Neuronal stem cell (in vitro differentiated cells): ENCODE results near the gene MPZL1.

Source experiments
- DNase-seq: peaks from one replicate; pipeline ENCODE4 v3.0.0-alpha.2; 2013; ENCODE audit warnings: low spot score
- H2AFZ ChIP-seq: one replicate; pipeline ENCODE4 v1.6.1; 2013; ENCODE audit warnings: mild to moderate bottlenecking, low read length, inconsistent platforms
- H2AK5ac ChIP-seq: 2 replicates; pipeline ENCODE4 v1.6.1; 2013; ENCODE audit warnings: low read depth, mild to moderate bottlenecking, inconsistent platforms, low read length, moderate library complexity, mixed read lengths
- H2BK120ac ChIP-seq: 2 replicates; pipeline ENCODE4 v1.6.1; 2013; ENCODE audit warnings: low read depth, mild to moderate bottlenecking, inconsistent platforms, low read length, moderate library complexity, mixed read lengths
- H2BK12ac ChIP-seq: one replicate; pipeline ENCODE4 v1.6.1; 2013; ENCODE audit warnings: low read length, inconsistent platforms
- H2BK15ac ChIP-seq: 2 replicates; pipeline ENCODE4 v1.6.1; 2013; ENCODE audit warnings: mild to moderate bottlenecking, low read length, inconsistent platforms, mixed read lengths
- H2BK5ac ChIP-seq: one replicate; pipeline ENCODE4 v1.6.1; 2013; ENCODE audit warnings: inconsistent platforms, mild to moderate bottlenecking, low read length, moderate library complexity
- H3K14ac ChIP-seq: one replicate; pipeline ENCODE4 v1.6.1; 2013; ENCODE audit warnings: low read length, inconsistent platforms
- H3K18ac ChIP-seq: 2 replicates; pipeline ENCODE4 v1.6.1; 2013; ENCODE audit warnings: low read length, inconsistent platforms
- H3K23ac ChIP-seq: 2 replicates; pipeline ENCODE4 v1.6.1; 2013; ENCODE audit warnings: low read depth, mild to moderate bottlenecking, mixed read lengths, low read length, inconsistent platforms; ENCODE audit not compliant: poor library complexity
- H3K27ac ChIP-seq: replicated peaks from 3 replicates; pipeline ENCODE4 v1.5.1; 2013; ENCODE audit warnings: low read length, inconsistent platforms
- H3K27me3 ChIP-seq, 3 experiments: 2 replicates each; pipeline ENCODE4 v1.6.1; 2013; ENCODE audit warnings: low read length in 3 of 3, mild to moderate bottlenecking in 2 of 3, inconsistent platforms in 1 of 3, low read depth in 1 of 3, mixed read lengths in 1 of 3, moderate library complexity in 1 of 3; ENCODE audit not compliant: control insufficient read depth in 3 of 3, insufficient read depth in 3 of 3
- H3K36me3 ChIP-seq, 2 donors: replicated peaks in 1 of 2; 2 replicates each; pipeline ENCODE4 v1.6.1; 2013; ENCODE audit warnings: low read length in 2 of 2; ENCODE audit not compliant: control insufficient read depth in 2 of 2, insufficient read depth in 2 of 2
- H3K4ac ChIP-seq: 2 replicates; pipeline ENCODE4 v1.6.1; 2013; ENCODE audit warnings: inconsistent platforms, mild to moderate bottlenecking, low read length, moderate library complexity
- H3K4me1 ChIP-seq, 2 donors: 1 replicate in 1 of 2; 2 replicates in 1 of 2; pipeline ENCODE4 v1.6.1; 2013; ENCODE audit warnings: low read length in 2 of 2, low read depth in 1 of 2; ENCODE audit not compliant: control insufficient read depth in 2 of 2, insufficient read depth in 1 of 2
- H3K4me2 ChIP-seq: one replicate; pipeline ENCODE4 v1.6.1; 2013; ENCODE audit warnings: mild to moderate bottlenecking, low read length, inconsistent platforms; ENCODE audit not compliant: insufficient read depth, poor library complexity, severe bottlenecking
- H3K4me3 ChIP-seq, 2 donors: 2 replicates each; pipeline ENCODE4 v1.5.1; 2013; ENCODE audit warnings: low read length in 2 of 2, mild to moderate bottlenecking in 2 of 2, inconsistent platforms in 1 of 2, moderate library complexity in 1 of 2
- H3K79me1 ChIP-seq: one replicate; pipeline ENCODE4 v1.6.1; 2013; ENCODE audit warnings: low read depth, mild to moderate bottlenecking, inconsistent platforms, low read length, moderate library complexity
- H3K9ac ChIP-seq: one replicate; pipeline ENCODE4 v1.6.1; 2013; ENCODE audit warnings: mild to moderate bottlenecking, low read depth, low read length, inconsistent platforms; ENCODE audit not compliant: poor library complexity
- H3K9me3 ChIP-seq, 2 donors: replicated peaks in 1 of 2; 2 replicates each; pipeline versions ENCODE3 to v1.6.1; 2013; ENCODE audit warnings: low read length in 2 of 2, mild to moderate bottlenecking in 2 of 2, inconsistent platforms in 1 of 2, low read depth in 1 of 2, mixed read lengths in 1 of 2, moderate library complexity in 1 of 2; ENCODE audit not compliant: control insufficient read depth in 2 of 2, insufficient read depth in 1 of 2
- H4K8ac ChIP-seq: one replicate; pipeline ENCODE4 v1.6.1; 2013; ENCODE audit warnings: low read depth, mild to moderate bottlenecking, inconsistent platforms, low read length, moderate library complexity
- H4K91ac ChIP-seq: one replicate; pipeline ENCODE4 v1.6.1; 2013; ENCODE audit warnings: low read length, low read depth, mild to moderate bottlenecking, inconsistent platforms; ENCODE audit not compliant: poor library complexity
- WGBS, 2 donors: extraction: QIAGEN DNeasy Blood & Tissue Kit; methylation state at CpG; one replicate each; pipeline ENCODE4 v1.1.7; 2013; ENCODE audit warnings: missing lambda C conversion rate in 2 of 2, mixed read lengths in 1 of 2; ENCODE audit not compliant: insufficient read length in 2 of 2, insufficient replicate concordance in 1 of 2; ENCODE audit errors: extremely low coverage in 2 of 2; 5-methylcytosine and 5-hydroxymethylcytosine counted together

Gene MPZL1

GRCh38 chr1:167812972-167813371 lies 91.2 kb downstream of the MPZL1 start:
- no peak for DNase-seq
- Histone ChIP-seq H3K79me1 (no peaks in the 10 kb centered on the region), H3K9ac (no peak overlapping the region)

GRCh38 chr1:167815650-167816049 lies 93.9 kb downstream of the MPZL1 start:
- H3K27me3 ChIP-seq: no peaks in the 10 kb centered on the region
- no peak overlapping the region for H4K8ac ChIP-seq
- no peak overlapping the region for H3K9ac ChIP-seq
- H2AK5ac ChIP-seq: no peak overlapping the region
- no peaks in the 10 kb centered on the region for H3K79me1 ChIP-seq
- peaks cover 0 to 5% of the 10 kb centered on the region in 2 donors for H3K9me3 ChIP-seq
- no CpG with 5 or more reads among the region's 1 CpG for WGBS, 2 donors
- H3K4me2 ChIP-seq: no peak overlapping the region
- DNase-seq: no peak
- H3K4me1 ChIP-seq: no peaks in the 10 kb centered on the region
- no peak overlapping the region for H2BK12ac ChIP-seq
- H3K27ac ChIP-seq: no peak overlapping the region
- H2BK15ac ChIP-seq: no peak overlapping the region
- H4K91ac ChIP-seq: no peak overlapping the region
- no peak overlapping the region for H3K18ac ChIP-seq
- no peak overlapping the region for H2BK5ac ChIP-seq
- no peak overlapping the region for H3K4ac ChIP-seq
- H3K23ac ChIP-seq: no peak overlapping the region
- H3K36me3 ChIP-seq: no peaks in the 10 kb centered on the region
- H2BK120ac ChIP-seq: no peak overlapping the region
- no peak overlapping the region for H3K14ac ChIP-seq
- no peak overlapping the region for H3K4me3 ChIP-seq
- no peak overlapping the region for H2AFZ ChIP-seq

More at GRCh38 chr1:167812972-167813371, 91.2 kb downstream of the MPZL1 start:
- Histone ChIP-seq H3K23ac (no peak overlapping the region), H3K18ac (no peak overlapping the region), H4K91ac (no peak overlapping the region), H3K14ac (no peak overlapping the region), H2BK15ac (no peak overlapping the region), H2AK5ac (no peak overlapping the region), H3K27ac (no peak overlapping the region), H4K8ac (no peak overlapping the region), H3K4me2 (no peak overlapping the region), H3K4me1 (no peaks in the 10 kb centered on the region), H3K4ac (no peak overlapping the region), H2BK12ac (no peak overlapping the region), H2BK5ac (no peak overlapping the region), H3K27me3 (no peaks in the 10 kb centered on the region), H3K36me3 (no peaks in the 10 kb centered on the region), H3K4me3 (no peak overlapping the region), H2BK120ac (no peak overlapping the region), H3K9me3 (peaks cover 0 to 5% of the 10 kb centered on the region in 2 donors), H2AFZ (no peak overlapping the region)

GRCh38 chr1:167819849-167820683 lies 98.3 kb downstream of the MPZL1 start:
- Histone ChIP-seq H3K4me2 (no peak overlapping the region), H3K79me1 (no peaks in the 10 kb centered on the region), H3K9me3 (peaks cover 0 to 4% of the 10 kb centered on the region in 2 donors), H3K4me1 (peaks cover 0 to 2% of the 10 kb centered on the region in 2 donors), H2AFZ (peak overlapping the region; percentile 69), H2BK15ac (no peak overlapping the region), H3K36me3 (no peaks in the 10 kb centered on the region), H3K4ac (no peak overlapping the region), H3K27me3 (no peaks in the 10 kb centered on the region), H2AK5ac (no peak overlapping the region), H4K91ac (no peak overlapping the region), H3K9ac (no peak overlapping the region), H3K18ac (no peak overlapping the region), H2BK120ac (no peak overlapping the region), H2BK5ac (no peak overlapping the region), H4K8ac (no peak overlapping the region), H3K4me3 (no peak overlapping the region), H2BK12ac (no peak overlapping the region), H3K27ac (no peak overlapping the region), H3K23ac (no peak overlapping the region), H3K14ac (no peak overlapping the region)
- DNase-seq: peak; percentile 46
- WGBS, 2 donors: no CpG with 5 or more reads among the region's 35 CpGs

- DNase-seq: no peak
- no peak overlapping the region for H3K27ac ChIP-seq
These were observed 99.0 kb downstream of the MPZL1 start for GRCh38 chr1:167820684-167821355.

More at GRCh38 chr1:167820684-167821355, 99.0 kb downstream of the MPZL1 start:
- Histone ChIP-seq H3K79me1 (no peaks in the 10 kb centered on the region), H3K18ac (no peak overlapping the region), H3K14ac (no peak overlapping the region), H2BK15ac (no peak overlapping the region), H2BK120ac (no peak overlapping the region), H4K91ac (no peak overlapping the region), H3K4me3 (no peak overlapping the region), H3K23ac (no peak overlapping the region), H3K4me2 (no peak overlapping the region), H4K8ac (no peak overlapping the region), H2BK5ac (no peak overlapping the region), H2AFZ (no peak overlapping the region), H3K27me3 (no peaks in the 10 kb centered on the region), H3K9me3 (no peaks in the 10 kb centered on the region), H2AK5ac (no peak overlapping the region), H3K4ac (no peak overlapping the region), H3K36me3 (no peaks in the 10 kb centered on the region), H3K4me1 (peaks cover 0 to 2% of the 10 kb centered on the region in 2 donors), H3K9ac (no peak overlapping the region), H2BK12ac (no peak overlapping the region)
- no CpG with 5 or more reads among the region's 12 CpGs for WGBS, 2 donors
